Parathyroid adenoma (tissue), 2 donors: Measurements from ENCODE around the gene WDR13.
A peak's percentile ranks its signal among the peaks of the same experiment; 100 is the strongest.

Experiments
- H2AFZ ChIP-seq: fragments of 300-600 bp; sonication (generic); one replicate; pipeline ENCODE4 v1.7.0; 2017; ENCODE audit warnings: antibody characterized with exemption, mild to moderate bottlenecking
- H3K27ac ChIP-seq: fragments of 300-600 bp; sonication (generic); one replicate; pipeline ENCODE4 v1.7.0; 2017
- H3K27me3 ChIP-seq: fragments of 300-600 bp; sonication (generic); one replicate; pipeline ENCODE4 v1.7.0; 2017; ENCODE audit warnings: low read length; ENCODE audit not compliant: control insufficient read depth, insufficient read depth
- H3K36me3 ChIP-seq: fragments of 300-600 bp; sonication (generic); one replicate; pipeline ENCODE4 v1.7.0; 2017; ENCODE audit warnings: low read length; ENCODE audit not compliant: control insufficient read depth, insufficient read depth
- H3K4me1 ChIP-seq: fragments of 300-600 bp; sonication (generic); one replicate; pipeline ENCODE4 v1.7.0; 2017; ENCODE audit warnings: control low read depth
- H3K4me2 ChIP-seq: fragments of 300-600 bp; sonication (generic); one replicate; pipeline ENCODE4 v1.7.0; 2017; ENCODE audit warnings: low read length
- H3K4me3 ChIP-seq: fragments of 300-600 bp; sonication (generic); one replicate; pipeline ENCODE4 v1.7.0; 2017; ENCODE audit warnings: low read depth, low read length
- H3K79me2 ChIP-seq: fragments of 300-600 bp; sonication (generic); one replicate; pipeline ENCODE4 v1.7.0; 2017; ENCODE audit warnings: control low read depth
- H3K9ac ChIP-seq: fragments of 300-600 bp; sonication (generic); one replicate; pipeline ENCODE4 v1.7.0; 2017; ENCODE audit warnings: mild to moderate bottlenecking
- H3K9me3 ChIP-seq: fragments of 300-600 bp; sonication (generic); one replicate; pipeline ENCODE4 v1.7.0; 2017; ENCODE audit warnings: low read length; ENCODE audit not compliant: control insufficient read depth
- TF ChIP-seq, protein P1 (sequence below): fragments of 300-600 bp; sonication (generic); IDR thresholded peaks from one replicate; pipeline ENCODE4 v1.7.0; 2017; ENCODE audit warnings: antibody characterized with exemption, mild to moderate bottlenecking
- donor health status: primary hyperparathyroidism.

Gene WDR13

DNA sequence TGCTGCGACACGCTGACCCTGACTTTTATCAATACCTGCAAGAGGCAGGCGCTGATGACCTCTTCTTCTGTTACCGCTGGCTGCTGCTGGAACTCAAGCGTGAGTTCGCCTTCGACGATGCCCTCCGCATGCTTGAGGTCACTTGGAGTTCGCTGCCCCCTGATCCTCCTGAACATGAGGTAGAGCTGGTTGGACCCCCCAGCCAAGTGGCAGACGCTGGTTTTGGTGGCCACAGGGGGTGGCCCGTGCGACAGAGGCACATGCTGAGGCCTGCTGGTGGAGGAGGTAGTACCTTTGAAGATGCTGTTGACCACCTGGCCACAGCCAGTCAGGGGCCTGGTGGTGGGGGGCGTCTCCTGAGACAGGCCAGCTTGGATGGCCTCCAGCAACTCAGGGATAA, 37.2 kb upstream of the WDR13 start:
- H2AFZ ChIP-seq = no peak overlapping the region
- no peaks in the 10 kb centered on the region for H3K79me2 ChIP-seq
- H3K4me3 ChIP-seq = no peak overlapping the region
- no peak overlapping the region for H3K9ac ChIP-seq
- no peak overlapping the region for H3K4me2 ChIP-seq
- H3K27me3 ChIP-seq = no peaks in the 10 kb centered on the region
- no peaks in the 10 kb centered on the region for H3K36me3 ChIP-seq
- no peak overlapping the region for H3K27ac ChIP-seq
- TF ChIP-seq, protein P1, sequence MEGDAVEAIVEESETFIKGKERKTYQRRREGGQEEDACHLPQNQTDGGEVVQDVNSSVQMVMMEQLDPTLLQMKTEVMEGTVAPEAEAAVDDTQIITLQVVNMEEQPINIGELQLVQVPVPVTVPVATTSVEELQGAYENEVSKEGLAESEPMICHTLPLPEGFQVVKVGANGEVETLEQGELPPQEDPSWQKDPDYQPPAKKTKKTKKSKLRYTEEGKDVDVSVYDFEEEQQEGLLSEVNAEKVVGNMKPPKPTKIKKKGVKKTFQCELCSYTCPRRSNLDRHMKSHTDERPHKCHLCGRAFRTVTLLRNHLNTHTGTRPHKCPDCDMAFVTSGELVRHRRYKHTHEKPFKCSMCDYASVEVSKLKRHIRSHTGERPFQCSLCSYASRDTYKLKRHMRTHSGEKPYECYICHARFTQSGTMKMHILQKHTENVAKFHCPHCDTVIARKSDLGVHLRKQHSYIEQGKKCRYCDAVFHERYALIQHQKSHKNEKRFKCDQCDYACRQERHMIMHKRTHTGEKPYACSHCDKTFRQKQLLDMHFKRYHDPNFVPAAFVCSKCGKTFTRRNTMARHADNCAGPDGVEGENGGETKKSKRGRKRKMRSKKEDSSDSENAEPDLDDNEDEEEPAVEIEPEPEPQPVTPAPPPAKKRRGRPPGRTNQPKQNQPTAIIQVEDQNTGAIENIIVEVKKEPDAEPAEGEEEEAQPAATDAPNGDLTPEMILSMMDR = no peak
- H3K9me3 ChIP-seq = no peaks in the 10 kb centered on the region
- H3K4me1 ChIP-seq = no peaks in the 10 kb centered on the region

DNA sequence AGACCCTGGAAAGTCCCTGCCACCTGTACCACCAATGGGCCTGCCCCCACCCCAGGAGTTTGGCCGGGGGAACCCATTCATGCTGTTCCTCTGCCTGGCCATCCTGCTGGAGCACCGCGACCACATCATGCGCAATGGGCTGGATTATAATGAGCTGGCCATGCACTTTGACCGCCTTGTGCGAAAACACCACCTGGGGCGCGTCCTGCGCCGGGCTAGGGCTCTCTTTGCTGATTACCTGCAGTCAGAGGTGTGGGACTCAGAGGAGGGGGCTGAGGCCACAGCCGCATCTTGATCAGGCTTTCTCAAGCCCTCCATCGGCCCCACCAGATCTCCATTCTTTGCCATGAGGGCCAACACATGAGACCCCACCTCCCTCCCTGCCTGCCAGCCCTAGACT, 36.6 kb upstream of the WDR13 start:
- Histone ChIP-seq H2AFZ (no peak overlapping the region), H3K9ac (no peak overlapping the region), H3K9me3 (no peaks in the 10 kb centered on the region), H3K4me2 (no peak overlapping the region), H3K4me1 (no peaks in the 10 kb centered on the region), H3K27ac (no peak overlapping the region), H3K27me3 (no peaks in the 10 kb centered on the region), H3K36me3 (no peaks in the 10 kb centered on the region), H3K4me3 (no peak overlapping the region), H3K79me2 (no peaks in the 10 kb centered on the region)
- TF ChIP-seq, protein P1 = no peak

DNA sequence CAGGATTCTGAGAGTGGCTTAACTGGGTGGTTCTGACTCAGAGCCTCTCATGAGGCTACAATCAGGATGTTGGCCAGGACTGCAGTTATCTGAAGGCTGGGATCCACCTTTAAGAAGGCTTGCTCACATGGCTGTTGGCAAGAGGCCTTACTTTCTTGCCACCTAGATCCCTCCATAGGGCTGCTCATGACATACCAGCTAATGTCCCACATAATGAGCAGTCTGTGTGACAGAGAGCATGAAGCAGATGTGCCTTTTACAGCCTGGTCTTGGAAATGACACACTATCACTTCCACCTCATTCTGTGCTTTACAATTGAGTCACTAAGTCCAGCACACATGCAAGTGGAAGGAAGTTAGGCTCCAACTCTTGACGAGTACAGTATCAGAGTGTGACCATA, 27.3 kb upstream of the WDR13 start:
- H3K4me1 ChIP-seq = peaks cover 3% of the 10 kb centered on the region

DNA sequence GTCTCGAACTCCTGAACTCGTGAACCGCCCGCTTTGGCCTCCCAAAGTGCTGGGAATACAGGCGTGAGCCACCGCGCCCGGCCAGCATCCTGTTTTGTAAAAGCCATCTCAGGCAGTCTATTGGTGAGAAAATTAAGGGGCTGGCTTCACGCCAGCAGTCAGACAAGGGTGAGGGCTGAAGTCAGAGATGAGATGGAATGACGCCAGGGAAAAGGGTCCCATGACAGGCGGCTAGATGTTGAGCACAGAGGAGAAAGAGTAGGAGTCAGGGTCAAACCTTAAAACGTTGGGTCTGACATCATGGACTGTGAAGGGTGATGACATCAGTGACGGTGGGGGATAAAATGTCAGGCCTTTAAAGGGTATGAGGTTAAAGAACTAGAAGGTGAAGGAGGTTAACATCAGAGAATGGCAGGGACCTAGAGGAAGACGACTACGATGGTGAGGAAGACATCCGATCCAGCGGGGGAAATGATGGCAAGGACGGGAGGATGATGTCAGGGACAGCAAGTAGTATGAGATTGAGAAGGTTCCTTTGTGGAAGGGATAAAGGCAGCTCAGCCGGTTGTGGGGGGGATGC, 23.5 kb upstream of the WDR13 start:
- H3K36me3 ChIP-seq = no peaks in the 10 kb centered on the region
- peak overlapping the region; percentile 100 for H3K27ac ChIP-seq
- H3K27me3 ChIP-seq = no peaks in the 10 kb centered on the region
- TF ChIP-seq, protein P1 = no peak
- peak overlapping the region; percentile 89 for H2AFZ ChIP-seq
- peak overlapping the region; percentile 95 for H3K4me3 ChIP-seq
- peaks cover 5% of the 10 kb centered on the region for H3K4me1 ChIP-seq
- H3K79me2 ChIP-seq = peaks cover 12% of the 10 kb centered on the region
- H3K4me2 ChIP-seq = peak overlapping the region; percentile 90
- no peaks in the 10 kb centered on the region for H3K9me3 ChIP-seq
- peak overlapping the region; percentile 1 for H3K9ac ChIP-seq

More for the DNA sequence above, 27.3 kb upstream of the WDR13 start:
- H3K79me2 ChIP-seq = peaks cover under 1% of the 10 kb centered on the region
- H2AFZ ChIP-seq = no peak overlapping the region
- no peak overlapping the region for H3K4me3 ChIP-seq
- no peaks in the 10 kb centered on the region for H3K36me3 ChIP-seq
- TF ChIP-seq, protein P1 = no peak
- no peak overlapping the region for H3K4me2 ChIP-seq
- no peaks in the 10 kb centered on the region for H3K9me3 ChIP-seq
- H3K27me3 ChIP-seq = no peaks in the 10 kb centered on the region
- H3K27ac ChIP-seq = no peak overlapping the region
- H3K9ac ChIP-seq = no peak overlapping the region
